Activated T-cell treated with anti-CD3 and anti-CD28 coated beads for 1 hour (primary cell): ENCODE data around the gene CCDC92B.
"Not testable (repeated sequence)": the region's sequence is repeated elsewhere in the genome, so short reads cannot be mapped to it uniquely, and the experiment has no call there.

Source experiments
- DNase-seq: peaks from one replicate; pipeline ENCODE4 v3.0.0-alpha.2; 2020; ENCODE audit warnings: low read depth

CCDC92B gene

DNA sequence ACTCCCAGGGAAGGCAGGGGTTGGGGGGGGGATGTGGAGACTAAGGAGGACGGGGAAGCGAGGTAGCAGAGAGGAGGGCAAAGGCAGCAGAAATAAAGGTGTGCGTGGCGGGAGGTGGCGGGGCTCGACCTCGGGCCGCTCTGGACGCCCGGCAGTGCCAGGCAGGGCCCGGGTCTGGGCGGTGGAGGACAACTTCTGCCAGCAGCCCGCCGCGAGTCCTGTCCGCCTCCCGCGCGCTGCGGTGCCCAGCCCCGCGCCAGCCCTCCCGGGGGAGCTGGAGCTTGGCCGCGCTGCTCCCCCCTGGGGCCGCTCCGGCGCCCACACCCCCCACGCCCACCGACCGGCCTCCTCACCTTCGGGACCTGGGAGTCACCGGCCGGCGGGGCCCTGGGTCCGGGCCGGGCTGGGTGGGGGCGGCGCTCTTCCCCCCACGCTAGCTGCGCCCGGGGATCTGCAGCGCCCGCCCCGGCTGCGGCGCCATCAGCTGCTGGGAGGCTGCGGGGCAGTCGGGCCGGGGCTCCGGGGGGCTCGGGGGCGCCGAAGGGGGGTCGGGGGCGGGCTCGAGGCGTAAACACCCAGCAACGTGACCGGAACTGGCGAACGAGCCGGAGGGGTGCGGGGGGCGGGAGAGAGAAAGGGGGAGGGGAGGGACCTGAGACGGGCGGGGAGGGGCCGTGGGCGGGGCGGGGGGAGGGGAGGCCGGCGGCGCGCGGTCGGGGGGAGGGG is at the start of gene CCDC92B:
TSS of gene CCDC92B (minus strand) at position 595 of the 726 bp plus-strand sequence. CDS start 14,507 bp downstream, outside the sequence.
- no peak for DNase-seq

- DNase-seq: no peak
These were observed 49.2 kb upstream of the CCDC92B start for GRCh38 chr17:2798678-2799077.

GRCh38 chr17:2798188-2798587 is 48.7 kb upstream of the CCDC92B start:
- no peak for DNase-seq

DNA sequence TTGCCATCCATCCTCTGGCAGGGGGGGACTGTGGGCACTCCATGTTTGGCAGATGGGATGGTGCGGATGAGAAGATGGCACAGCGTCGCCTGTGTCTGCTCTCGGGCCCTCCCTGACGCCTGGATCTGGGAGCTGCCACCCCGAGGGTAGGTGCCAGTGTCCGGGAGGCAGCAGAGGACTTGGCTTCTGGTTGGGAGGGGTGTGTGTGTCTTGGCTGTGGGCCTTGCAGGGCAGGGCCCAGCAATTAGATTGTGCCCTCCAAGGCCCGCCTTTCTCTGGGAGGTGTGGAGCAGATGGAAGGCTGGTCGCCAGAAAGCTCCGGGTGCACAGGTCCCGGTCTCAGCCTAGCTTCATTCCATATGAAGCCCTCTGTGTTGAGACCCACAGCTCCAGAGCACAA is 48.2 kb upstream of the CCDC92B start:
- no peak for DNase-seq

GRCh38 chr17:2797226-2797625 is 47.8 kb upstream of the CCDC92B start:
- no peak for DNase-seq

DNA sequence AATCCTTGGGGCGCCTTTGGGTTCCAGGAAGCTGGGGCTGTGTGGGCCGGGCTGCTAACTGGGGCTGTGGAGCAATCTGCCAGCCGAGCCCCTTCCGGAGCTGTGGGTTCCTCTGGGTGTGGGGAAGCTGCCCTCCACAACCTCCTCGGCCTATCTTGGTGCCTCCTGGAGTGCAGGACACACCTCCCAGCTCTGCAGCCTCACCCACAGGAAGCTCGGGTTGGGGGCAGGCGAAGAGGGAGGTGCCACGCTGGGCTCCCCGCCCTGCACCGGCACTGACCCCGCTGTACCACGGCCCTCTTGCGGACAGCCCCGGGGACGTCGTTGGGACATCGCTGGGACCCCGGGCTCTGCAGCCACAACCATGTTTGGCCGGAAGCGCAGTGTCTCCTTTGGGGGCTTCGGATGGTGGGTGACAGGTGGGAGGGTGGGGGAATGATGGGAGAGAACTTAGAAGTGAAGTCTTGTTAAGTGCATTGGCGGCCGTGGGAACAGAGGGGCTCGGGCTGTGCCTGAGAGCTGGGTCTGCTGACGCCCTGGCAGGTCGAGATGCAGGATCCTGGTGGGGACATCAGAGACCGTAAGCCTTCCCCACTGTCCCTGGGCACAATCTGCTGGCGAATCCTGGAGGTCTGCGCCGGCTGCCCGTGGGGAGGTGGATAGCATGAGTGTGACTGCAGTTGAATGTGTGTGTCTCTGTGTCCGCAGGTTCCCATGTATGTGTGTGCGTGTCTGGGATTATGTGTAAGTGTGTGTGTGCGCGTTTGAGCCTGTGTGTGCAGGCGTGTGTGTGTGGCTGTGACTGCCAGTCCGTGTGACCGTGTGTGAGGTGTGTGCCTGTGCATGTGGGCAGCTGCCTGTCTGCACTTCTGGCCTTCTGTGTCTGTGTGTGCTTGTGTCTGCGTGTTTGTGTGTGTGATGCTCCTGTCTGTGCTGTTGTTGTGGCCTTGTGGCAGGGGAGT is 47.0 kb upstream of the CCDC92B start, which contains the start of gene RAP1GAP2:
TSS of gene RAP1GAP2 (plus strand) at position 275 of the 962 bp plus-strand sequence. CDS start at position 365, 90 bp downstream.
- peak; percentile 46 for DNase-seq

GRCh38 chr17:2795441-2796163 is 46.1 kb upstream of the CCDC92B start:
- no peak for DNase-seq

DNA sequence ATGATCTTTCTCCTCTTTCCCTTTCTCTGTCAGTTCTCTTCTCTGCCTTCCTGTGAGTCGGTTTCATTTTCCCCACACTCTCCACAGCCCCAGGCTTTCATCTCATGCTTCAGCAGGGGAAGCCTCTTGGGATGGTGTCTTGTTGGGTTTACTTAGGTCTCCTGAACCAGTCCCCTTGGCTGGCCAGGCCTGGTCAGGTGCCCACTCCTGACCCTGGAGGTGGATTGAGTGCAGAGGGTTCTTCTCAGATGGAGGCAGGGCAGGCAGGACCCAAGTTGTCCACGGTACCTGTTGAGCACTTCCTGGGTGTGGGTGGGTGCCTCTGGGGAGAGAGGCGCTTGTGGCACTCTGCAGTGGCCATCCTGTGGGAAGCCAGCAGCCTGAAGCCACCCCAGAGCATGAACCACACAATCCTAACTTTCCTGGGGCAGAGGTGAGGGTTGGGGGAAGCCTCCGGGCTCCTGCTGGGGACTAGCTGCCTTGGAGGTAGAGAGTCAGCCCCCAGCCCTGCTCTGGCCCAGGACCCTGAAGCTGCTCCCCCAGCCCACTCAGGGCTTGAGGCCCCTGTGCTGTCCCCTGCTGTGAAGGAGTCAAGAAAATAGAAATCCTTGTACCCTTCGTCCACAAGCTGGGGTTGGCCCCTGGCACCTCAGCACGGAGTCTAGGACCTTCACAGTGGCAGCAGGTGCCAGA is 44.8 kb upstream of the CCDC92B start:
- DNase-seq: no peak

- peak; percentile 31 for DNase-seq
These were observed 43.1 kb upstream of the CCDC92B start for GRCh38 chr17:2792366-2793169.

GRCh38 chr17:2789700-2790099 is 40.2 kb upstream of the CCDC92B start:
- no peak for DNase-seq

DNA sequence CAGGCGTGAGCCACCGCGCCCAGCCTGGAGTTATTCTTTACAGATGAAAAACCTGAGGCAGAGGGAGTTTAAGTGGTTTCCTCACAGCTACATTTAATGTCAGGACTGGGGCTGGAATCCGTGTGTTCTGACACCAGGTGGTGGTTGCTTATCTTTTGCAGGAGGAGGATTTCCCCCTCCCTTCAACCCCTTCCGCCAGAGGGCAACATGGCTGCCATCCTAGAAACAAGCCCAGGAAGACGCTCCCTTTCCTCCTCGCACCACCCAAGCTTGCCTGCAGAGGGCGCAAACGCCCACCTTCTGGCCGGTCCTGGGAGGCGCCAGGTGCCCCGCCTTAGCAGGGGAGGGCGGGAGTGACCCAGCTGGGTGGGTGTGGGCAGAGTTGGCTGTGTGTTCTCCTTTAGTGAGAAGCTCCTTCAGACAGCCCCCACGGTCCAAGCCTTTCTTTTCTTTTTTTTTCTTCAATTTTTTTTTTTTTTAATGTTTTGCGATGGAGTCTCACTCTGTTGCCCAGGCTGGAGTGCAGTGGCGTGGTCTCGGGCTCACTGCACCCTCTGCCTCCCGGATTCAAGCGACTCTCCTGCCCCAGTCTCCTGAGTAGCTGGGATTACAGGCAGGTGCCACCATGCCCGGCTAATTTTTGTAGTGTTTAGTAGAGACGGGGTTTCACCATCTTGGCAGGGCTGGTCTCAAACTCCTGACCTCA is 36.9 kb upstream of the CCDC92B start:
- peak; percentile 86 for DNase-seq

- not testable (repeated sequence) for DNase-seq
These were observed 35.9 kb upstream of the CCDC92B start for GRCh38 chr17:2785376-2785775.

DNA sequence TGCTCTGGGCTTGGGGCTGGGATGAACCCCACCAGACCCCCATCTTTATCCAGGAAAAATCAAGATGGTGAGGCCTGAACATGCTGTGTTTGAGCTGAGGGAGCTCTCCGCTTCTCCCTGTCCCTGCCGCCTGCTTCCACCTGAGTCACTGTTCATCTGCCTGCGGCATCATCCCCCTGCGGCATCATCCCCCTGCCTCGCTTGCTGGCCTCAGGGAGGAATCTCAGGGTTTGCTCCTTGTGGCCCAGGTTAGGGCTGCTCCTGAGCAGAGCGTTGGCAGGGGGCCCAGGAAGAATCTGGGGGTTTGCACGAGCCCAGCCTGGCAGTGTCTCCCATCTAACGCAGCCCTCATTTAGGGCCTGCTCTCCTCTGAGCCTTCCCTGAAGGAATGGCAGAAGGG is 35.4 kb upstream of the CCDC92B start:
- DNase-seq: no peak

DNA sequence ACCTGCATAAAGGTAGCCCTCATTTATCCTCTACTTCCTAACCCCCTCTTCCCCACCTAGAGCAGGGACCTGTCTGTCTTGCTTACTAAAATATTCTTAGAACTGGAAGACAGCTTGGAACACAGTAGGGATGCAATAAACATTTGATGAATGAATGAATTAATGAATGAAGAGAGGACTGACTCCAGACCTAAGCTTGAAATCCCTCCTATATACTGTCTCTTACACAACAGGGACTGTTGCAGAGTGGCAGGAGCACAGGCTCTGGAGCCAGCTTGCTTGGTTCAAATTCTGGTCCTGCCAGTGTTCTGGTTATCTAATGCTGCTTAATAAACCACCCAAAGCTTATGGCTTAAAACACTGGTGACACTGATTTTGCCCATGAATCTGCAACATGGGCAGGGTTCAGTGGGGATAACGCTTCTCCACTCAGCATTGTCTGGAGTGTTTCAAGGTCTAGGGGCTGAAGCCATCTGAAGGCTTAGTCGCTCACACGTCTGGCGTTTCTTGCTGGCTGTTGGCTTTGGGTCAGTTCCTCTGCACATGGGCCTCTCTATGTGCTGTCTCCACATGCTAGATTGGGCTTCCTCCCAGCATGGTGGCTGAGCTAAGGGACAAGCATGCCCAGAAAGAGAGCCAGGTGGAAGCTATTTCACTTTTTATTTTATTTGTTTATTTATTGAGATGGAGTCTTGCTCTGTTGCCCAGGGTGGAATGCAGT is 34.0 kb upstream of the CCDC92B start:
- no peak for DNase-seq

DNA sequence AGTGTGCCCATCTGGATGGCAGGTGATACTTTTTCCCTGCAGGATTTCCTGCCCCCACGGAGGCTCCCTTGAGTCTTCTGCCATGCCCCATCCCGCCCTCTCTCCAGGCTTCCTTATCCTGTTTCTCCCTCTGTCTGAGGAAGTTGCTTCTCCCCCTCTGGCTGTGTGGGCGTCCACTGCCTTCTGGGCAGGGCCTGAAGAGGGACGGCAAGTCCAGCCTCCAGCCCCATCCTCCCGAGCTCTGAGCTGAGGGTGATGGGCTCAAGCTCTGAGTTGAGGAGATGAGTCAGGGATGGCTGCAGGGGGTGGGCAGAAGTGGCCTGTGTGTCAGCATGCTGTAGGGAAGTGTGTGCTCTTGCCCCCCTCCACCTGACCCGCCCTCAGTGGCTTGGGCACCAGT is 32.6 kb upstream of the CCDC92B start:
- DNase-seq: no peak

- DNase-seq: not testable (repeated sequence)
These were observed 32.1 kb upstream of the CCDC92B start for GRCh38 chr17:2781598-2781997.

GRCh38 chr17:2780931-2781454 is 31.5 kb upstream of the CCDC92B start:
- no peak for DNase-seq

DNA sequence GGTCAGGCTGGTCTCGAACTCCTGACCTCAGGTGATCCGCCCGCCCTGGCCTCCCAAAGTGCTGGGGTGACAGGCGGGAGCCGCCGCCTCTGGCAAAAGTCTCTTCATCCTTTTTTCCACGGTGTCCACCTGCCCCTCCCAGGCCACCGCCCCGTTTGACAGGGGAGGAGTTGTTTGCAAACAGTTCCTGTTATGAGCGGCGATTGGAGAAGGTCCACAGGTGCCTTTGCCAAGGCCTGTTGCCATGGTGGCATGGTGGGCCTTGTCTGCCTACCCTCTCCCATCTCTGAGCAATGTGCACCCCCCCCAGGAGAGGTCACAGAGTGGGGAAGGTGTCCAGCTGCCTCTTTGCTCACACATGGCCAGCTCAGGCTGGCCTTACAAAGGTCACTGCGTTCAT is 30.8 kb upstream of the CCDC92B start:
- no peak for DNase-seq

DNA sequence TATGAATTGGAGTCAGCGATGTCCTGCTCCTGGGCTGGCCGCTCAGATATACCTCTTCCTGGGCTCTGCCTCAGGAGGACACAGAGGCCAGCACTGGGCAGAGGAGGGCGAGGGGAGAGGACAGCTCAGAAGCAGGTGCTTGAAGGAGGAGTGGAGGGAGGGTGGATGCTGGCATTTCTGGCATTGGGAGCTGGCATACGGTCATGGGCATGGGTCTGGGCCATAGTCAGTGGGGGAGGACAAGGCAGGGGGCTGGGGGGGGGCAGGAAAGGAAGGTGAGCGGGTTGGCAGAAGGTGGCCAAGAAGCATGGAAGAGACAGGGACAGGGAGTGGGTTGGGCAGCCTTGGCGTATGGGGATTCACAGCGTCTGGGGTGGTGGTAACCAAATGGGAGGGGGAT is 30.1 kb upstream of the CCDC92B start:
- no peak for DNase-seq
